Lower leg skin (tissue), 4 donors: ENCODE results near the gene GATC. TPM values are rescaled to one million over a fixed set of nuclear protein-coding genes. Genes with fewer than 3 reads are reported as not detected.

Experiments
- DNase-seq, 2 donors: peaks; one replicate each; pipeline ENCODE4 v3.0.0-alpha.2; 2019; ENCODE audit warnings: low spot score in 2 of 2
- H3K4me3 ChIP-seq: fragments of 200-600 bp; sonication (generic); 2 replicates; pipeline ENCODE4 v1.5.1; 2017; ENCODE audit warnings: mild to moderate bottlenecking, low read depth; ENCODE audit not compliant: poor library complexity, severe bottlenecking
- CTCF ChIP-seq, 3 donors: fragments of 450-650 bp; IDR thresholded peaks; one replicate each; pipeline ENCODE4 v1.5.1; 2016; ENCODE audit warnings: antibody characterized with exemption in 3 of 3, mild to moderate bottlenecking in 3 of 3, moderate library complexity in 2 of 3
- POLR2A ChIP-seq, 2 donors: fragments of 450-650 bp; IDR thresholded peaks; one replicate each; pipeline ENCODE4 v1.6.1; 2016 to 2017; ENCODE audit warnings: antibody characterized with exemption in 2 of 2, mild to moderate bottlenecking in 1 of 2, moderate library complexity in 1 of 2
- WGBS, 2 donors: methylation state at CpG; one replicate each; pipeline ENCODE4 v1.1.5; 2018; 5-methylcytosine and 5-hydroxymethylcytosine counted together
- intact Hi-C: fragments of 100-400 bp; cut with DNase I; formaldehyde crosslinking; loops from one replicate; pipeline ENCODE4 v1.15.0; 2023; ENCODE audit warnings: low total_unique reads
- total RNA-seq, 4 donors: library from RNA; depleted of rRNA; stranded (reverse); fragments of >200 nt; gene quantifications; one replicate each; pipeline ENCODE4 v1.1.0, GENCODE V29; 2016

GATC gene
- total RNA-seq, 4 donors from 2014 or later: 19.3 to 24.1 (median 20.1) TPM

- TF ChIP-seq CTCF (IDR thresholded peaks at IDR 0.05): peak in 1 of 3 donors; percentile 69
- TF ChIP-seq POLR2A (IDR thresholded peaks at IDR 0.05): peak in 1 of 2 donors; percentile 21
- DNase-seq: peak; percentile 91 to 98
- 1% methylated on average over 15 to 22 of the region's 88 CpGs for WGBS, 2 donors
- H3K4me3 ChIP-seq: peak within 1 kb of the TSS; percentile 86
- intact Hi-C loops: no loop called here
Measured at GRCh38 chr12:120469450-120470149, 23.4 kb downstream of the GATC start, which contains the start of gene SRSF9. SRSF9 (minus strand) TSS chr12:120469748; CDS start chr12:120469609, 139 bp downstream.

- WGBS, 2 donors: 62 to 66% methylated on average over 26 of the region's 26 CpGs
- TF ChIP-seq CTCF (IDR thresholded peaks at IDR 0.05): no peak
- intact Hi-C loops: no loop called here
- DNase-seq: no peak
- peak overlapping the region; percentile 86 for H3K4me3 ChIP-seq
Measured at GRCh38 chr12:120470150-120470784, 24.0 kb downstream of the GATC start.

GRCh38 chr12:120472521-120472920, 26.3 kb downstream of the GATC start:
- TF ChIP-seq POLR2A (IDR thresholded peaks at IDR 0.05): no peak
- intact Hi-C loops: no loop called here
- DNase-seq: no peak

GRCh38 chr12:120473807-120474615, 27.8 kb downstream of the GATC start:
- 48 to 49% methylated on average over 6 of the region's 6 CpGs for WGBS, 2 donors
- no peak overlapping the region for H3K4me3 ChIP-seq
- intact Hi-C loops: no loop called here
- TF ChIP-seq POLR2A (IDR thresholded peaks at IDR 0.05) (no peak), CTCF (IDR thresholded peaks at IDR 0.05) (no peak)
- no peak for DNase-seq

More at GRCh38 chr12:120472521-120472920, 26.3 kb downstream of the GATC start:
- H3K4me3 ChIP-seq: no peak overlapping the region

GRCh38 chr12:120474616-120474960, 28.3 kb downstream of the GATC start:
- no peak overlapping the region for H3K4me3 ChIP-seq
- 6 to 11% methylated on average over 2 of the region's 2 CpGs for WGBS, 2 donors
- TF ChIP-seq POLR2A (IDR thresholded peaks at IDR 0.05): no peak
- no peak for TF ChIP-seq CTCF (IDR thresholded peaks at IDR 0.05)
- intact Hi-C loops: no loop called here
- peak in 1 of 2 donors; percentile 51 for DNase-seq

GRCh38 chr12:120475643-120476042, 29.4 kb downstream of the GATC start:
- 94 to 100% methylated on average over 1 of the region's 1 CpG for WGBS, 2 donors
- no peak for TF ChIP-seq POLR2A (IDR thresholded peaks at IDR 0.05)
- TF ChIP-seq CTCF (IDR thresholded peaks at IDR 0.05): no peak

More at GRCh38 chr12:120475643-120476042, 29.4 kb downstream of the GATC start:
- H3K4me3 ChIP-seq: no peak overlapping the region
- intact Hi-C loops: no loop called here
- no peak for DNase-seq
